ENCODE measurements around the gene MCRIP1. TPM values are rescaled to one million over a fixed set of nuclear protein-coding genes. Genes with fewer than 3 reads are reported as not detected.

Gene MCRIP1
- total RNA-seq, 1 donor from 2014 or later: 64.1 TPM

GRCh38 chr17:81801327-81801726 is 31.8 kb downstream of the MCRIP1 start:
- Histone ChIP-seq H3K36me3 (no peaks in the 10 kb centered on the region), H3K4me1 (peaks cover 6% of the 10 kb centered on the region), H3K27ac (no peak overlapping the region), H3K9me3 (no peaks in the 10 kb centered on the region), H3K27me3 (peaks cover 20% of the 10 kb centered on the region), H3K4me3 (no peak overlapping the region)
- TF ChIP-seq POLR2AphosphoS5 (IDR thresholded peaks at IDR 0.05; ENCODE audit: insufficient read depth in 1 of 2, low read depth in 1 of 2) (no peak), POLR2A (IDR thresholded peaks at IDR 0.05) (no peak)
- TF ChIP-seq, protein P1, sequence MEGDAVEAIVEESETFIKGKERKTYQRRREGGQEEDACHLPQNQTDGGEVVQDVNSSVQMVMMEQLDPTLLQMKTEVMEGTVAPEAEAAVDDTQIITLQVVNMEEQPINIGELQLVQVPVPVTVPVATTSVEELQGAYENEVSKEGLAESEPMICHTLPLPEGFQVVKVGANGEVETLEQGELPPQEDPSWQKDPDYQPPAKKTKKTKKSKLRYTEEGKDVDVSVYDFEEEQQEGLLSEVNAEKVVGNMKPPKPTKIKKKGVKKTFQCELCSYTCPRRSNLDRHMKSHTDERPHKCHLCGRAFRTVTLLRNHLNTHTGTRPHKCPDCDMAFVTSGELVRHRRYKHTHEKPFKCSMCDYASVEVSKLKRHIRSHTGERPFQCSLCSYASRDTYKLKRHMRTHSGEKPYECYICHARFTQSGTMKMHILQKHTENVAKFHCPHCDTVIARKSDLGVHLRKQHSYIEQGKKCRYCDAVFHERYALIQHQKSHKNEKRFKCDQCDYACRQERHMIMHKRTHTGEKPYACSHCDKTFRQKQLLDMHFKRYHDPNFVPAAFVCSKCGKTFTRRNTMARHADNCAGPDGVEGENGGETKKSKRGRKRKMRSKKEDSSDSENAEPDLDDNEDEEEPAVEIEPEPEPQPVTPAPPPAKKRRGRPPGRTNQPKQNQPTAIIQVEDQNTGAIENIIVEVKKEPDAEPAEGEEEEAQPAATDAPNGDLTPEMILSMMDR (IDR thresholded peaks at IDR 0.05): no peak
- no peak for DNase-seq (ENCODE audit: extremely low spot score in 2 of 2)
- intact Hi-C loops (cut with DNase I): no loop called here

- TF ChIP-seq, protein P1 (IDR thresholded peaks at IDR 0.05): no peak
- TF ChIP-seq POLR2A (IDR thresholded peaks at IDR 0.05) (no peak), POLR2AphosphoS5 (IDR thresholded peaks at IDR 0.05; ENCODE audit: insufficient read depth in 1 of 2, low read depth in 1 of 2) (no peak)
- no peaks in the 10 kb centered on the region for H3K36me3 ChIP-seq
- H3K27ac ChIP-seq: no peak overlapping the region
- no peaks in the 10 kb centered on the region for H3K27me3 ChIP-seq
- DNase-seq (ENCODE audit: extremely low spot score in 2 of 2): no peak
- H3K9me3 ChIP-seq: no peaks in the 10 kb centered on the region
- no peak overlapping the region for H3K4me3 ChIP-seq
- intact Hi-C loops (cut with DNase I): no loop called here
- no peaks in the 10 kb centered on the region for H3K4me1 ChIP-seq
These were observed 38.6 kb downstream of the MCRIP1 start for GRCh38 chr17:81794509-81794908.

DNA sequence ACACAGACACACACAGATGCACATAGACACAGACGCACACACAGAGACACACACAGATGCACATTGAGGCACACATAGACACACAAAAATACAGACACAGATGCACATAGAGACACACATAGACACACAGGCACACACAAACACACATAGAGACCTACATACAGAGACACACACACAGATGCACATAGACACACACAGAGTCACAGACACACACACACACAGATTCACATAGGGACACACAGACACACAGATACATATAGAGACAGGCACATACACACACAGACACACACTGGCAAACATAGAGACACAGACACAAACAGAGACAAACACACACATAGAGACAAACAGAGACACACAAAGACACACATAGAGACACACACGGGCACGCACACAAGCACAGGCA is 39.0 kb downstream of the MCRIP1 start:
- DNase-seq (ENCODE audit: extremely low spot score in 2 of 2): no peak
- Histone ChIP-seq H3K27ac (no peak overlapping the region), H3K4me3 (no peak overlapping the region), H3K27me3 (no peaks in the 10 kb centered on the region), H3K4me1 (no peaks in the 10 kb centered on the region), H3K36me3 (no peaks in the 10 kb centered on the region), H3K9me3 (no peaks in the 10 kb centered on the region)
- TF ChIP-seq POLR2AphosphoS5 (IDR thresholded peaks at IDR 0.05; ENCODE audit: insufficient read depth in 1 of 2, low read depth in 1 of 2) (no peak), POLR2A (IDR thresholded peaks at IDR 0.05) (no peak)
- TF ChIP-seq, protein P1 (IDR thresholded peaks at IDR 0.05): no peak
- intact Hi-C loops (cut with DNase I): no loop called here

DNA sequence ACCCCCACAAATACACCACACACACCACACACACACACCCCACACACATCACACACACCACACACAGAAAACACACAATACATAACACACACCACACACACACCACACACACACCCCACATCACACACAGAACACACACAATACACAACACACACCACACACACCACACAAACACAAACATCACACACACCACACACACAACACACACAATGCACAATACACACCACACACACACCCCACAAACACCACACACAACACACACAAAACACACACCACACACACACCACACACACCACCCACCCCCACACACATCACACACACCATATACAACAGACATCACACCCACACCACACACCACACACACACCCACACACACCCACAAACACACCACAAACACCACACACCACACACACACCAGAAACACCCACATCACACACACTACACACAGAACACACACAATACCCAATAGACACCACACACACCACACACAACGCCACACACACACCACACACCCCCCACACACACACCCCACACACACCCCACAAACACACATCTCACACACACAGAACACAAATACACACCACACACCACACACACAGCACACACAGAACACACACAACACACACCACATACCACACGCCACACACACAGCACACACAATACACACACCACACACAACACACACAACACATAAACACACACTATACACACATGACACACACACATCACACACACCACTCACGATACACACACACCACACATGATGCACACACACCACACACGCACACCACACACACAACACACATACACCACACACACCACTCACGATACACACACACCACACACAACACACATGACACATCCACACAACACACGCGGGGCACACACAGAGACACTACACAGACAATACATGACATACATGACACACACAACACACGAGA is 40.1 kb downstream of the MCRIP1 start:
- Histone ChIP-seq H3K4me3 (no peak overlapping the region), H3K27me3 (no peaks in the 10 kb centered on the region), H3K9me3 (no peaks in the 10 kb centered on the region), H3K36me3 (no peaks in the 10 kb centered on the region), H3K27ac (no peak overlapping the region), H3K4me1 (no peaks in the 10 kb centered on the region)
- intact Hi-C loops (cut with DNase I): no loop called here
- no peak for DNase-seq (ENCODE audit: extremely low spot score in 2 of 2)
- no peak for TF ChIP-seq POLR2AphosphoS5 (IDR thresholded peaks at IDR 0.05; ENCODE audit: insufficient read depth in 1 of 2, low read depth in 1 of 2)
- TF ChIP-seq, protein P1 (IDR thresholded peaks at IDR 0.05): no peak
- TF ChIP-seq POLR2A (IDR thresholded peaks at IDR 0.05): no peak

Other genes starting within 250 kb of the MCRIP1 start
- gene NPLOC4, start 196.2 kb downstream of the MCRIP1 start, total RNA-seq: 68.3 TPM
- gene TSPAN10, start 196.1 kb downstream of the MCRIP1 start, total RNA-seq: not detected
- not detected for gene PDE6G, start 176.7 kb downstream of the MCRIP1 start, total RNA-seq
- 43.0 TPM for gene OXLD1, start 166.7 kb downstream of the MCRIP1 start, total RNA-seq
- 13.8 TPM for gene CCDC137, start 166.6 kb downstream of the MCRIP1 start, total RNA-seq
- gene ARL16, start 149.5 kb downstream of the MCRIP1 start, total RNA-seq: 24.1 TPM
- 72.9 TPM for gene HGS, start 149.3 kb downstream of the MCRIP1 start, total RNA-seq
- 77.3 TPM for gene MRPL12, start 129.9 kb downstream of the MCRIP1 start, total RNA-seq
- gene SLC25A10, start 121.0 kb downstream of the MCRIP1 start, total RNA-seq: 2.9 TPM
- gene GCGR, start 29.1 kb downstream of the MCRIP1 start, total RNA-seq: not detected
- gene PPP1R27, start 1.8 kb upstream of the MCRIP1 start, total RNA-seq: not detected
- gene P4HB, start 27.2 kb upstream of the MCRIP1 start, total RNA-seq: 463 TPM
- 120 TPM for gene ARHGDIA, start 38.0 kb upstream of the MCRIP1 start, total RNA-seq
- gene ALYREF, start 58.3 kb upstream of the MCRIP1 start, total RNA-seq: 78.8 TPM
- gene ANAPC11, start 58.4 kb upstream of the MCRIP1 start, total RNA-seq: 135 TPM
- 4.7 TPM for gene NPB, start 68.9 kb upstream of the MCRIP1 start, total RNA-seq
- 28.0 TPM for gene PCYT2, start 78.1 kb upstream of the MCRIP1 start, total RNA-seq
- gene SIRT7, start 84.9 kb upstream of the MCRIP1 start, total RNA-seq: 47.9 TPM
- gene MAFG, start 94.4 kb upstream of the MCRIP1 start, total RNA-seq: 18.9 TPM
- 9.1 TPM for gene PYCR1, start 104.0 kb upstream of the MCRIP1 start, total RNA-seq
- gene MYADML2, start 113.9 kb upstream of the MCRIP1 start, total RNA-seq: not detected
- gene NOTUM, start 127.9 kb upstream of the MCRIP1 start, total RNA-seq: not detected
- gene ASPSCR1, start 144.3 kb upstream of the MCRIP1 start, total RNA-seq: 31.2 TPM
- gene CENPX, start 189.6 kb upstream of the MCRIP1 start, total RNA-seq: 101 TPM
- gene LRRC45, start 190.0 kb upstream of the MCRIP1 start, total RNA-seq: 14.0 TPM
- gene RAC3, start 198.4 kb upstream of the MCRIP1 start, total RNA-seq: 12.8 TPM
- gene DCXR, start 204.4 kb upstream of the MCRIP1 start, total RNA-seq: 106 TPM
- gene RFNG, start 218.5 kb upstream of the MCRIP1 start, total RNA-seq: 61.4 TPM
- gene GPS1, start 218.6 kb upstream of the MCRIP1 start, total RNA-seq: 80.3 TPM
- 72.4 TPM for gene DUS1L, start 232.5 kb upstream of the MCRIP1 start, total RNA-seq

Measured in vagina (tissue), 2 donors.